GM12865 (cell line): ENCODE results near the gene SEC16A.

ENCODE experiments used
- DNase-seq: peaks from one replicate; pipeline ENCODE4 v3.0.0; 2010; ENCODE audit warnings: low read depth
- H3K4me3 ChIP-seq: 2 replicates; pipeline ENCODE4 v1.5.1; 2011; ENCODE audit warnings: mild to moderate bottlenecking, low read depth, low read length, control low read depth
- CTCF ChIP-seq: IDR thresholded peaks from 2 replicates; pipeline ENCODE4 v1.5.1; 2011; ENCODE audit warnings: low read length, control low read depth, low read depth, inconsistent platforms; ENCODE audit not compliant: insufficient read depth; ENCODE audit errors: missing control alignments

SEC16A gene

GRCh38 chr9:136511670-136512592 is 29.1 kb upstream of the SEC16A start:
- TF ChIP-seq CTCF, result no peak
- no peak overlapping the region for H3K4me3 ChIP-seq
- no peak for DNase-seq

GRCh38 chr9:136511144-136511669 is 28.4 kb upstream of the SEC16A start:
- no peak for TF ChIP-seq CTCF
- DNase-seq, result no peak

GRCh38 chr9:136510561-136510960 is 27.7 kb upstream of the SEC16A start:
- no peak for TF ChIP-seq CTCF
- DNase-seq, result no peak
- no peak overlapping the region for H3K4me3 ChIP-seq

More at GRCh38 chr9:136511144-136511669, 28.4 kb upstream of the SEC16A start:
- H3K4me3 ChIP-seq, result no peak overlapping the region

- DNase-seq, result no peak
- H3K4me3 ChIP-seq, result no peak overlapping the region
- TF ChIP-seq CTCF, result no peak
Measured at GRCh38 chr9:136509549-136509948, 26.7 kb upstream of the SEC16A start.

GRCh38 chr9:136508729-136509500 is 26.1 kb upstream of the SEC16A start:
- no peak for DNase-seq
- no peak overlapping the region for H3K4me3 ChIP-seq
- TF ChIP-seq CTCF, result no peak

GRCh38 chr9:136507992-136508375 is 25.1 kb upstream of the SEC16A start:
- no peak for DNase-seq
- no peak overlapping the region for H3K4me3 ChIP-seq
- no peak for TF ChIP-seq CTCF
